ENCODE measurements around the gene RAB6B.
A peak's percentile ranks its signal among the peaks of the same experiment; 100 is the strongest.

Gene RAB6B

DNA sequence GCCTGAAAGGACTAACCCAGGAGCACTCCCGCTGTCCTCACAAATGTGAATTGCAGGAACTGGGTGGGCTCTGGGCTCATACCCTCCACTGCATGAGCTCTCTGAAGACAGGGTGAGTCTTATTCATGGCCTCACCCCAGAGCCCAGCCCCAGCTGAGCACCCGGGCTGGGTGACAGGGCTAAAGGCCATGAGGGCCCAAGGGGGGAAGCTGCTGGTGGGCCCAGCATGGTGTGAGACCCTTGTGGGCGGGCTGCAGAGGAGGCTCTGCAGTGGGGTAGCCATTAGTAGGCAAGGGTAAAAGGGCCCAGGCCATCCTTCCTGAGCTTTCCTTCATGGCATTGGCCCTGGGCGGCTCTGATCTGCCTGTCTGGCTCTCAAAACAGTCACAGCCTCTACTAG lies 59.7 kb downstream of the RAB6B start:
- H3K4me3 ChIP-seq (ENCODE audit: low read length), result no peak overlapping the region
- H3K4me1 ChIP-seq (ENCODE audit: control insufficient read depth, insufficient read depth, low read length), result no peaks in the 10 kb centered on the region
- H3K27ac ChIP-seq (ENCODE audit: low read length), result no peak overlapping the region
- no peaks in the 10 kb centered on the region for H3K9me3 ChIP-seq (ENCODE audit: control insufficient read depth, insufficient read depth, low read length)
- no CpG with 5 or more reads among the region's 4 CpGs for WGBS (ENCODE audit: insufficient coverage, insufficient read length)
- DNase-seq (ENCODE audit: low read depth, low spot score), result no peak
- H3K27me3 ChIP-seq (ENCODE audit: control insufficient read depth, insufficient read depth, low read length), result no peaks in the 10 kb centered on the region
- H3K36me3 ChIP-seq (ENCODE audit: control insufficient read depth, insufficient read depth, low read length), result no peaks in the 10 kb centered on the region

DNA sequence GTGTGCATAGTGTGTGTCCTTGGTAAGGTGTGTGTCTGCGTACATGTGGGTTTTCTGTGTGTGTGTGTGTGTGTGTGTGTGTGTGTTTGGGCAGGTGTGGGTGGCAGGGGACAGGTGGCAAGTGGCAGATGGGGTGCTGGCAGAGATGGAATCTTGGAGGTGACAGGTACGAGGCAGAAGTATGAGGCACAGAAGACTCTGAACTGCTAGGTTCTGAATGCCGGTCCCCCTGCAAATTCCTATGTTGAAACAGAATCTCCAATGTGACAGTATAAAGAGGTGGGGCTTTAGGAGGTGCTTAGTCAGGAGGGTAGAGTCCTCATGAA lies 60.3 kb downstream of the RAB6B start:
- H3K27ac ChIP-seq (ENCODE audit: low read length), result no peak overlapping the region
- H3K4me1 ChIP-seq (ENCODE audit: control insufficient read depth, insufficient read depth, low read length), result no peaks in the 10 kb centered on the region
- DNase-seq (ENCODE audit: low read depth, low spot score), result no peak
- no peaks in the 10 kb centered on the region for H3K36me3 ChIP-seq (ENCODE audit: control insufficient read depth, insufficient read depth, low read length)
- H3K27me3 ChIP-seq (ENCODE audit: control insufficient read depth, insufficient read depth, low read length), result no peaks in the 10 kb centered on the region
- WGBS (ENCODE audit: insufficient coverage, insufficient read length), result no CpG with 5 or more reads among the region's 3 CpGs
- H3K4me3 ChIP-seq (ENCODE audit: low read length), result no peak overlapping the region
- no peaks in the 10 kb centered on the region for H3K9me3 ChIP-seq (ENCODE audit: control insufficient read depth, insufficient read depth, low read length)

DNA sequence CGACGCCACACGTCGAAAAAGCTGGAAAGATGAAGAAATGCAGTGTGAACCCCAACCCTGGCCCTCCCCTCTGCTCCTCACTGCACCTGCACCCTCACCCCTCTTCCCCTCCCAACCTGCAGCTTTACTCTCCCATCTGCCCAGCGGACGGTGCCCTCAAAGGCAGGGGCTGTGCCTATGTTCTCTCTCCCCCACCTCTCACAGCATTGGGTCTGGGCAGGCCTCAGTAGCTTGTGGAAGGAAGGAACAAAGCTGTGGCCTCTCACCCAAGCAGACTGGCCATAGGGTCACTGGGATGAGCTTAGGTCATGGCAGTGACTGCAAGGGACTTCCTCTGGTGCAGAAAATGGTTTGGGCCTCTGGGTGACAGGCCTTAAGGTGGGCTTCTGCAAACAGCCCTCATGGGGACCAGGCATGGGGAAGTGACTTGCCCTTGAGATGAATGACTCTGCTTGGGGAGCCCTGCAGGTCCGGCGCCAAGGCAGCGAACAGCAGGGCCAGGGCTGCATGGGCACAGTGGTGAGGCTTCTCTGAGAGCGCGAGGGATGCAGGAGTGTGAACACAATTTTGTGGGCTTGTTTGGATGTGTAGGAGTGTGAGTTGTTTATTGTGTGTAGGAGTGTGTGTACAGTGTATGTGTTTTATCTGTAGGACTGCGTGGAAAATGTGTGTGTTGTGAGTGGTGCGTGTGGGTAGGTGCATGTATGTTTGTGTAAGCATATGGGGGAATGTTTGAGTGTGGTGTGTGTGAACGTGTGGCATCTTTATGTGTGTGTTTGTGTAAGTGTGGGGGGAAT lies 60.9 kb downstream of the RAB6B start:
- no peaks in the 10 kb centered on the region for H3K27me3 ChIP-seq (ENCODE audit: control insufficient read depth, insufficient read depth, low read length)
- no peak overlapping the region for H3K4me3 ChIP-seq (ENCODE audit: low read length)
- H3K4me1 ChIP-seq (ENCODE audit: control insufficient read depth, insufficient read depth, low read length), result no peaks in the 10 kb centered on the region
- 100% methylated on average over 5 of the region's 14 CpGs for WGBS (ENCODE audit: insufficient coverage, insufficient read length)
- H3K36me3 ChIP-seq (ENCODE audit: control insufficient read depth, insufficient read depth, low read length), result no peaks in the 10 kb centered on the region
- H3K9me3 ChIP-seq (ENCODE audit: control insufficient read depth, insufficient read depth, low read length), result no peaks in the 10 kb centered on the region
- no peak overlapping the region for H3K27ac ChIP-seq (ENCODE audit: low read length)
- no peak for DNase-seq (ENCODE audit: low read depth, low spot score)

DNA sequence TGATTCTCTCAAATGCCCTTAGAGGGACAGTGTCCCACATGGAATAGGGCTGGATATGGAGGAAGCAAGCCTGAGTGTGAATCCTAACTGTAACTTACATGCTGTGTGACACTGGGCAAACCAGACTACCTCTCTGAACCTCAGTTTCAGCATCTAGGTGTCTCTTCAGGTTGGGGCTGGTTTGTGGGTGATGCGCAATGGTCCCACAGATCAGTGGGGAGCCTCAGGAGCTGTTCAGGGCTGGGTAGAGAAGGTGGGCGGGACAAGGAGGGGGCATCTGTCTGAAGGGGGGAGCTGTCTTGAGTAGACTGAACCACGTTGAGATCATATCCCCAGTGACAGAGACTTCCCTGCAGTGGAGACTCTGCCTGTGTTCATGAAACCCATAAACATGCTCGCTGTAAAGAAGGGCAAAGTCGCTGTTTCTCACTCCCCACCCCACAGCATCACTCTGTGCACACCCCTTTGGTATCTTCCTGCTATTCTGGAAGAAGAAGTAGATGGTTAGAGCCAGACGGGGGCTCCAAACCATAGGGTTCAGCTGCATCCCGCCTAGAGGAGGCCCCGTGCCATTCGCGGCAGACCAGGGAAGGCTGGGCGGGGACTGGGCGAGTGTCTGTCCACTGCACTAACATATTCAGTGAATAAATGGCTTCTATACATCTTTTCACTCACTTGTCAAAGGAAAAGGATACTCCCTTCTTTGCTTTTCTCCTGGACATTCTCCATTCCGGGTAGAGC lies 61.6 kb downstream of the RAB6B start:
- Histone ChIP-seq H3K36me3 (ENCODE audit: control insufficient read depth, insufficient read depth, low read length) (no peaks in the 10 kb centered on the region), H3K27me3 (ENCODE audit: control insufficient read depth, insufficient read depth, low read length) (no peaks in the 10 kb centered on the region), H3K4me1 (ENCODE audit: control insufficient read depth, insufficient read depth, low read length) (no peaks in the 10 kb centered on the region), H3K4me3 (ENCODE audit: low read length) (no peak overlapping the region), H3K27ac (ENCODE audit: low read length) (no peak overlapping the region), H3K9me3 (ENCODE audit: control insufficient read depth, insufficient read depth, low read length) (no peaks in the 10 kb centered on the region)
- WGBS (ENCODE audit: insufficient coverage, insufficient read length), result no CpG with 5 or more reads among the region's 13 CpGs
- DNase-seq (ENCODE audit: low read depth, low spot score), result no peak

DNA sequence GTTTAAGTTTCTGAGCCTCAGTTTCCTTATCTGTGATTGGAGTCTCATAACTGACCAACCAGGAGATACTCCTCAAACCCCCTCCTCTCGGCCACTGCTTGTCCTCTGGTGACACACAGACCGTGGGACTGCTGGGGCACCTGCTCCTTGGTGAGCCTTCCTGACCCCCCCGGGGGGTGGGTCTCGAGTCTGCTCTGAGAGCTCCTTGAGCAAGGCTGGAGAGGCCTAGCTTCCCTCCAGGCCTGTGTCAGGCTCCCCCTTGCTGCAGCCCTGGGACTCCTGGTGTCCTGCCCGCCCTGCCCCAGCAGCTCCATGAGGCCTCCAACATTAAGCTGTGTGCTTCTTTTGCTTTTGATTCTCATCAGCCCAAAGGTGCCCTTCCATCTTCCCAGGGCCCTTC lies 62.4 kb downstream of the RAB6B start:
- H3K4me1 ChIP-seq (ENCODE audit: control insufficient read depth, insufficient read depth, low read length), result no peaks in the 10 kb centered on the region
- no peak overlapping the region for H3K27ac ChIP-seq (ENCODE audit: low read length)
- no peaks in the 10 kb centered on the region for H3K27me3 ChIP-seq (ENCODE audit: control insufficient read depth, insufficient read depth, low read length)
- no CpG with 5 or more reads among the region's 5 CpGs for WGBS (ENCODE audit: insufficient coverage, insufficient read length)
- H3K9me3 ChIP-seq (ENCODE audit: control insufficient read depth, insufficient read depth, low read length), result no peaks in the 10 kb centered on the region
- no peaks in the 10 kb centered on the region for H3K36me3 ChIP-seq (ENCODE audit: control insufficient read depth, insufficient read depth, low read length)
- no peak for DNase-seq (ENCODE audit: low read depth, low spot score)
- H3K4me3 ChIP-seq (ENCODE audit: low read length), result no peak overlapping the region

DNA sequence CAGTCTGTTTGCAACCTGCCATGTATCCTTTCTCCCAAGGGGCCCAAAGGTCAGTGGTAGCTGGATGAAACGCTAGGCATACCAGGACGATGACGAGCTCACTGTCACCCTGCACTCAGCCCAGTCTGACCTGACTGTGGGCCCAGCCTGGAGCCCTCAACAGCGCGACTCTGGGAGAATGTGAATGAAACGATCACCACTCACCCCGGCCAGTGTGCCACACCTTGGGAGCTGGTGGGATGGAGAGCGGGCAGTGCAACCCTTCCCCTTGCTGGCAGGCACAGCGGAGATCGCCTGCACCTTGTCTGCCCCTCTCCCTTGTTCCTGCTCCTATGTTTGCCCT lies 62.9 kb downstream of the RAB6B start:
- Histone ChIP-seq H3K4me1 (ENCODE audit: control insufficient read depth, insufficient read depth, low read length) (no peaks in the 10 kb centered on the region), H3K36me3 (ENCODE audit: control insufficient read depth, insufficient read depth, low read length) (no peaks in the 10 kb centered on the region), H3K4me3 (ENCODE audit: low read length) (no peak overlapping the region), H3K27me3 (ENCODE audit: control insufficient read depth, insufficient read depth, low read length) (no peaks in the 10 kb centered on the region), H3K9me3 (ENCODE audit: control insufficient read depth, insufficient read depth, low read length) (no peaks in the 10 kb centered on the region), H3K27ac (ENCODE audit: low read length) (no peak overlapping the region)
- DNase-seq (ENCODE audit: low read depth, low spot score), result no peak
- WGBS (ENCODE audit: insufficient coverage, insufficient read length), result no CpG with 5 or more reads among the region's 10 CpGs

DNA sequence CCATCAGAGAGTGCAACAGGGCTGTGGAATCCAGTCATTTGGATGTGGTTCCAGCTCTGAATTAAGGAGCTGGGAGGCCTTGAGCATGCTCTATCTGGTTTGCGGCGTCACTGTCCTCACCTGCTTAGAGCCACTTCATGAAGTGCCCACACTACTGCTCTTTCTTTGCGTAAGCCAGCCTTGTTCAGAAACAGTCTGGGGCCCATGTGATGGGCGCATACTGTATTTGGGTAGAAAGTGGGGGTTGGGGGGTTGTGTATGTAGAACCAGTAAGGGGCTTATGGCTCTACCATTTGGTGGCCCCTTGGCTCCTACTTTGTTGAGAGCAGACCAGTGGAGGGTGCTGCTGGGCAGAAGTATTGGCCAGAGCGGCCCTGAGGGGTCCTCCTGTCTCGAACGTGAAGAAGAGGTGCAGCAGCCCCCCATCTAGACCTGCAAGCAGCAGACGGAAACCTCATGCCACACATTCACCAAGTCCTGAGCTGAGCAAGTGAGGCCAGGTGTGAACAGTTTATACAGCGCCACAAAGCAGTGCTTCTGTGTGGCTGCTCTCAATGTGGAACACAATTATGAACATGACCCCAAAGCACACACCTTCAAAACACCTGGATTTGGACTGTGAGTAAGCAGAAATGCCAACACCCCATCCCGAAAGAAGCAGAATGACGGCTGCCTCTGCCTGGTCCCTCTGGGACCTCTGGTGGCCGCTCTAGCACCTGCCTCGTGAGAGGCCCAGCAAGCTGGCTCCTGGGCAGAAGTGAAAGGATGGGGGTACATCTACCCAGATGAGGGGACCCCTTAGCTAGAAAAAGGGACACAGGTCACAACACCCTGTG lies 63.5 kb downstream of the RAB6B start:
- Histone ChIP-seq H3K4me3 (ENCODE audit: low read length) (no peak overlapping the region), H3K27me3 (ENCODE audit: control insufficient read depth, insufficient read depth, low read length) (no peaks in the 10 kb centered on the region), H3K36me3 (ENCODE audit: control insufficient read depth, insufficient read depth, low read length) (no peaks in the 10 kb centered on the region), H3K9me3 (ENCODE audit: control insufficient read depth, insufficient read depth, low read length) (no peaks in the 10 kb centered on the region), H3K4me1 (ENCODE audit: control insufficient read depth, insufficient read depth, low read length) (no peaks in the 10 kb centered on the region), H3K27ac (ENCODE audit: low read length) (no peak overlapping the region)
- no peak for DNase-seq (ENCODE audit: low read depth, low spot score)
- WGBS (ENCODE audit: insufficient coverage, insufficient read length), result no CpG with 5 or more reads among the region's 13 CpGs

DNA sequence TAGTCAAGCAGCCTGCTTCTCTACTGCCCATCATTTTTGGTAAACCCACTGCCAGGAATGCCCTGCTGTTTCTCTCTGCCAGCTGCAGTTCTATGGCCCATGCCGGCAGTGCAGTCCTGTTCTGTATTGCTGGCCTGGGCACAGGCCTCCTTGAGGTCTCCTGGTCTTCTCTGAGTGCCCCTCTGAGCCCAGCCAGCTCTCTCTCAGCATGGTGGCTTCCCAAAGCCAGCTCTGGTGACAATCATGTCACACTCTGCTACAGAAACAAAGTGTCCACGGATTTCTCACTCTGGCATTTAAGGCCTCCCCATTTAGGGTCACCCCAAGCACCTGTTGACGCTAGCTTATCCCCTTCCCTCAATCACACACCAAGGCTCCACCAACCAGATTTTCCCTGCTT lies 65.6 kb downstream of the RAB6B start:
- H3K4me3 ChIP-seq (ENCODE audit: low read length), result no peak overlapping the region
- no CpG with 5 or more reads among the region's 3 CpGs for WGBS (ENCODE audit: insufficient coverage, insufficient read length)

DNA sequence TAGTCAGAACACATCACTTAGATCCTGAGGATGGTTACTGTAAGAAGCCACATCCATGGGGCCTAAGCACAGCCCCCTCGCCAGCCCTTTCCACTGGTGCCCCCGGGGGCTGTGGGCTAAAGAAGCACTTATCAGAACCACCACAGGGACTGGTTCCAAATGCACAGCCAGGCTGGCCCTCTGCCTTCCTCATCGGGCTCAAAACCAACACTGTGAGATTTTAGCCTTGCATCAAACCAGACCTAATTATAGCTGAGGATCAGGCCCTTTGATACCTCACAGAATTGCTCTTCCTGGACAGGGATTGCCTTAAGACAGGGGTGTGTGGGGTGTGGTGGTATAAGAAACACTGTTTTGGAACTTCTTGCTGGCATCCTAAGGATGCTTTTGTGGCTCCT lies 66.4 kb downstream of the RAB6B start:
- H3K36me3 ChIP-seq (ENCODE audit: control insufficient read depth, insufficient read depth, low read length), result no peaks in the 10 kb centered on the region
- H3K27me3 ChIP-seq (ENCODE audit: control insufficient read depth, insufficient read depth, low read length), result no peaks in the 10 kb centered on the region
- no peak overlapping the region for H3K4me3 ChIP-seq (ENCODE audit: low read length)
- no CpG with 5 or more reads among the region's 3 CpGs for WGBS (ENCODE audit: insufficient coverage, insufficient read length)
- H3K9me3 ChIP-seq (ENCODE audit: control insufficient read depth, insufficient read depth, low read length), result no peaks in the 10 kb centered on the region
- no peak for DNase-seq (ENCODE audit: low read depth, low spot score)
- H3K27ac ChIP-seq (ENCODE audit: low read length), result no peak overlapping the region
- H3K4me1 ChIP-seq (ENCODE audit: control insufficient read depth, insufficient read depth, low read length), result no peaks in the 10 kb centered on the region

More for the DNA sequence above, 65.6 kb downstream of the RAB6B start:
- Histone ChIP-seq H3K9me3 (ENCODE audit: control insufficient read depth, insufficient read depth, low read length) (no peaks in the 10 kb centered on the region), H3K27me3 (ENCODE audit: control insufficient read depth, insufficient read depth, low read length) (no peaks in the 10 kb centered on the region), H3K36me3 (ENCODE audit: control insufficient read depth, insufficient read depth, low read length) (no peaks in the 10 kb centered on the region), H3K4me1 (ENCODE audit: control insufficient read depth, insufficient read depth, low read length) (no peaks in the 10 kb centered on the region), H3K27ac (ENCODE audit: low read length) (no peak overlapping the region)
- no peak for DNase-seq (ENCODE audit: low read depth, low spot score)

DNA sequence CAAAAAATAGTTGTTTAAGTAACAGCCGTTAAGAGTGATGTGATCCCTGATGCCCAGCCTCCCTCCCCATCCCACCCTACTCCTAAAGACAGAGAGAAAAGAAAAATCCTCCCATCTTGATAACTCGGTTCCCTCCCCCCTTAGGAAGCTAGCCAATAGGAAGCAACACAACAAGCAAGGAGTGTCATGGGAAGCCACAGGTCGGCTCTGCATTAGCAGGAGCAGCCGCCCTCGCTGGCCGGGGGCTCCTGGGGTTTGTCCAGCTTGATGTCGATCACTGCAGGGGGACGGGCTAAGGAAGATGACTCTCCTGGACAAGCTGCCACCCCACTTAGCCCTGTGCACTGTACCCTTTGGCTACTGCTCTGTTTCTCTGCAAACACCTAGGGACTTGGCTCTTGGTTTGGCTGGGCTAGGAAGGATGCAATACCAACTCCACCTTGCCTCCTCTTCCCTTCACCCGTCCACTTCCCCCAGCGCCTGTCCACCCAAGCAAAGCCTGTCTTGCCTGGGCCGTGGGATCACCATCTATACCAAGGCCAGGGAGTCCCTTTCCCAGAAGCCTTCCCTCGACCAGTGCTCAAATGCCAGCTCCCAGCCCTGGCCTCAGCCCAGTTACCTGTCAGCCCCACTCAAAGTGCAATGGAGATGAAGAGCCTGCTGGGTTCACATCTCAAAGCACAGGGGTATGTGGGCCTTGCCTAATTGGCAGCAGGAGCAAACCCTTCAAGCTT lies 66.9 kb downstream of the RAB6B start:
- Histone ChIP-seq H3K4me3 (ENCODE audit: low read length) (no peak overlapping the region), H3K36me3 (ENCODE audit: control insufficient read depth, insufficient read depth, low read length) (no peaks in the 10 kb centered on the region), H3K4me1 (ENCODE audit: control insufficient read depth, insufficient read depth, low read length) (no peaks in the 10 kb centered on the region), H3K27ac (ENCODE audit: low read length) (no peak overlapping the region), H3K27me3 (ENCODE audit: control insufficient read depth, insufficient read depth, low read length) (no peaks in the 10 kb centered on the region), H3K9me3 (ENCODE audit: control insufficient read depth, insufficient read depth, low read length) (no peaks in the 10 kb centered on the region)
- no CpG with 5 or more reads among the region's 12 CpGs for WGBS (ENCODE audit: insufficient coverage, insufficient read length)
- DNase-seq (ENCODE audit: low read depth, low spot score), result peak; percentile 18

Measured in iPS DF 6.9 (cell line).